Body of pancreas (tissue), 4 donors: ENCODE measurements around the gene SP110.

Experiments
- POLR2A ChIP-seq, 3 donors: fragments of 450-650 bp; IDR thresholded peaks; one replicate each; pipeline ENCODE4 v1.6.1; 2016; ENCODE audit warnings: antibody characterized with exemption in 3 of 3, mild to moderate bottlenecking in 2 of 3
- TF ChIP-seq, protein P1 (sequence below), 7 experiments: fragments of 450-650 bp in 4 of 7; fragments of 200-600 bp in 3 of 7; sonication (generic) in 3 of 7; IDR thresholded peaks; one replicate each; pipeline ENCODE4 v1.5.1; 2016 to 2019; ENCODE audit warnings: antibody characterized with exemption in 7 of 7

DNA sequence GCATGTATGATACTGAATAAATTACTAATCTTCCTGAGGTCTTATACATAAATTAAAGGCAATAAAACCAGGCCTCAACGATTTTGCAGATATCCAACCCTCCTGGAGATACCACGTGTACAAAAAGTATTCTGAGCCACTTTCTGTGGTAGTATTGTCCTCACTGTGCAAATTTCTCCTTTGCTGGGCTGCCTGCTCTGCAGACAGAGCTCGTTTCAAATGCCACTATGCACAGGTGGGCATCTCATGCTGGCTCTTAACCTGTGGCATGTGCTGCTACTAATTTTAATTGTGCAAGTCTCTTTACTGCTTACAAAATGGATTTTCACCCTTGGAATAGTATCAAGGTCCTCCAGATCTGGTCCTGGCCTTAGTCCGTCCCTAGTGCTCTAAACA, 84.7 kb downstream of the SP110 start:
- TF ChIP-seq, protein P1, sequence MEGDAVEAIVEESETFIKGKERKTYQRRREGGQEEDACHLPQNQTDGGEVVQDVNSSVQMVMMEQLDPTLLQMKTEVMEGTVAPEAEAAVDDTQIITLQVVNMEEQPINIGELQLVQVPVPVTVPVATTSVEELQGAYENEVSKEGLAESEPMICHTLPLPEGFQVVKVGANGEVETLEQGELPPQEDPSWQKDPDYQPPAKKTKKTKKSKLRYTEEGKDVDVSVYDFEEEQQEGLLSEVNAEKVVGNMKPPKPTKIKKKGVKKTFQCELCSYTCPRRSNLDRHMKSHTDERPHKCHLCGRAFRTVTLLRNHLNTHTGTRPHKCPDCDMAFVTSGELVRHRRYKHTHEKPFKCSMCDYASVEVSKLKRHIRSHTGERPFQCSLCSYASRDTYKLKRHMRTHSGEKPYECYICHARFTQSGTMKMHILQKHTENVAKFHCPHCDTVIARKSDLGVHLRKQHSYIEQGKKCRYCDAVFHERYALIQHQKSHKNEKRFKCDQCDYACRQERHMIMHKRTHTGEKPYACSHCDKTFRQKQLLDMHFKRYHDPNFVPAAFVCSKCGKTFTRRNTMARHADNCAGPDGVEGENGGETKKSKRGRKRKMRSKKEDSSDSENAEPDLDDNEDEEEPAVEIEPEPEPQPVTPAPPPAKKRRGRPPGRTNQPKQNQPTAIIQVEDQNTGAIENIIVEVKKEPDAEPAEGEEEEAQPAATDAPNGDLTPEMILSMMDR (IDR thresholded peaks at IDR 0.05): no peak
- TF ChIP-seq POLR2A (IDR thresholded peaks at IDR 0.05): no peak
